NCI-H2081 (cell line): Measurements from ENCODE around the gene ZBTB40.

Experiments
- DNase-seq, 2 experiments: peaks; one replicate each; lab custom pipeline; 2025; lab: John Stamatoyannopoulos, UW

ZBTB40 gene

GRCh38 chr1:22471610-22472009, 20.0 kb downstream of the ZBTB40 start:
- no peak for DNase-seq

GRCh38 chr1:22472596-22472995, 20.9 kb downstream of the ZBTB40 start:
- no peak for DNase-seq

DNA sequence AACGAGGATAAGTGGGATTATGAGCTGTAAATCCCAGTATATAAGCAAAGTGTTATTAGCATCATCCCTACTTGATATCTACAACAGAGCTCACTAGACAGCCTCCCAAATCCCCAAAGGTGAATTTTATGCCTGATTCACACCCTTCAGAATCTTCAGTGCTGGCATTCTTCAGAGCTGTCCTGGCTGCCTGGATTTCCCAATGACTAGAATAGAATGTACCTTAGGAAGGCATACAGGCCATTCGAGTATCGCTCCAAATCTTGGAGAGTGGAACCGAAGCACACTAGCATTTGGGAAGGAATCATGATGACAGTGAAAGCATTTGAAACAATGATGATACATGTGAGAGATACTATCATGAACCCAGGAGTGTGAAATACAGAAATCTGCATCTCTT, 22.3 kb downstream of the ZBTB40 start:
- no peak for DNase-seq

- DNase-seq = no peak
Observed at GRCh38 chr1:22476566-22476965, 24.9 kb downstream of the ZBTB40 start.

DNA sequence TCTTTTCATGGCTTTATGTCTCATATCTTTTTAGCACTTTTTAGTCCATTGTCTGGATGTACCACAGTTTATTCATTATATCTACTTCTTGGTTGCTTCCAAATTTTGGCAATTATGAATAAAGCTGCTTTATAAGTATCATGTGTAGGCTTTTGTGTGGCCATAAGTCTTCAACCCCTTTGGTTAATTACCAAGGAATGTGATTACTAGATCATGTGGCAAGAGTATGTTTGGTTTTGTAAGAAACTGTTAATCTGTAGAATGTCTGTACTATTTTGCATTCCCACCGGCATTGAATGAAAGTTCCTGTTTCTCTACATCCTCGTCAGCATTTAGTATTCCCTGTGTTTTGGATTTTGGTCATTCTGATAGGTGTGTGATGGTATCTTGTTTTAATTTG, 31.5 kb downstream of the ZBTB40 start:
- DNase-seq = no peak

GRCh38 chr1:22484706-22485345, 33.2 kb downstream of the ZBTB40 start:
- no peak for DNase-seq

DNA sequence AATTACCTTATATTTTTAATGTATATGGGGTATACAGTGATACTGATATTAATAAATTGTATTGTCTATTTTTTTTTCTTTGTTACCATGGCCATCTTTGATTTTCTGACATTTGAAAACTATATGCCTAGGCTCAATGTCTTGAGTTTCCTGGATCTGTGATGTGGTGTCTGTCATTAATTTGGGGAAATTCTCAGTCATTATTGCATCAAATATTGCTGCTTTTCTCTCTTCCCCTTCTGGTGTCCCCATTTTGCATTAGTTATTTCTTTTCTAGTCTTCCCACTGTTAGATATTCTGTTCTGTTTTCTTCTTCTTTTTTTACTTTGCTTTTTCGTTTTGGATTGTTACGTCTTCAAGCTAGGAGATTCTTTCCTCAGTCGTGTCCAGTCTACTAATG, 33.8 kb downstream of the ZBTB40 start:
- no peak for DNase-seq

DNA sequence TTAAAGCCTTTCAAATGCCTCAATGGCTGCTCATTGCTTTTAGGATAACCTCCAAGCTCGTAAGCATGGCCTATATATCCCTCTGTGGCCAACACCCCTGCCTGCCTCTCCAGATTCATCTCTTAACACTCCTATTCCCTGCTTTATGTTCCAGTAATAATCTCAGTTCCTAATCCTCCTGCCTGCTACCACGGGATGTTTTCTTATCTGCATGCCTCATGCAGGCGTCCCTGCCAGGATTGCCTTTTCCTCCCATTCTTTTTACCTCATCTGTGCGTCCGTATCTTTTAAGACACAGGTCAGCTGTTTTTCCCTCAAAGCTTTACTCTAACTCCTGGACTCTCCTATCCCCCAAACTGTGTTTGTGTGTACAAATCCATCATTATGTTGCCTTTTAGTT, 36.1 kb downstream of the ZBTB40 start:
- no peak for DNase-seq

- DNase-seq = no peak
Observed at GRCh38 chr1:22488319-22488718, 36.7 kb downstream of the ZBTB40 start.

GRCh38 chr1:22489278-22489677, 37.6 kb downstream of the ZBTB40 start:
- no peak for DNase-seq

- no peak for DNase-seq
Observed at GRCh38 chr1:22489823-22490222, 38.2 kb downstream of the ZBTB40 start.

- DNase-seq = no peak
Observed at GRCh38 chr1:22490309-22490708, 38.7 kb downstream of the ZBTB40 start.

GRCh38 chr1:22491995-22492715, 40.5 kb downstream of the ZBTB40 start:
- DNase-seq = no peak

DNA sequence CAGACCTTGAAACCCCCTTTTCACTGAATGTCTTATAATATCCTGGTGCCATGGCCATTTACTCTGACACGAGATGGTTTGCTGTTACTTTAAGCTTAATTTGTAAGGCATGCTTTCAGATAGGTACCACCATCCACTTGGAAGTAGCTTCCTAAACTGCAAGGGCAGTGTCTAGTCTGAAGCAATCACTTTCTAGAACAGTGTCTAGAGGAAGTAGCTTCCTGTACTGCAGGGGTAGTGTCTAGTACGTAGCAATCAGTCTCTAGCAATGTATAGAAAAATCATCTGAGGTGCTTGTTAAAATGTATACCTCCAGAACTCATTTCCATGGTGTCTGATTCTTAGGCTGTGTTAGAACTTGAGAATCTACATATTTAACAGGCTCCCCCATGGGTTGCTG, 42.5 kb downstream of the ZBTB40 start:
- DNase-seq = no peak

GRCh38 chr1:22494943-22495579, 43.4 kb downstream of the ZBTB40 start:
- no peak for DNase-seq

DNA sequence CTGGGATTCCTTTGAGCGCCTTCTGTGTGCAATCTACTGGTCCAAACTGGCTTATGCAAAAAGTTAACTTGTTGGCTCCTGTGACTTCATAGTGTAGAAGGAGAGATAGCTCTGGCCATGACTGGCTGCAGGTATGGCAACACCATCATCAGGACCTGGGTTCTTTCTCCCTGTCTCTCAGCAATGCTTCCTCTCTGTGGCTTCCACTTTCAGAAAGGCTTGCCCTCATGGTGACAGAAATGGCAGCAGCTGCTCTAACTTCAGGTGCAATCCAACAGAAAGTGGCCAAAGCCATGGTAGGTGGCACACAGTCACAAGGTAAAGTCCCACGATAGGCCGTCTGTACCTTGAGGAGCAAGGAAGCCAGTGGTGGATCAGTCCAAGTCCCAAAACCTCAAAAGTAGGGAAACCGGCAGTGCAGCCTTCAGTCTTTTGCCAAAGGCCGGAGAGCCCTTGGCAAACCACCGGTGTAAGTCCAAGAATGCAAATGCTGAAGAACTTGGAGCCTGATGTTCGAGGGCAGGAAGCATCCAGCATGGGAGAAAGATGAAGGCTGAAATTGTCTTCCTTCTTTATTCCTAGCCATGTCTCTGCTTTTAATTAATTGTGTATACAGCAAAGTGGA, 45.0 kb downstream of the ZBTB40 start:
- no peak for DNase-seq

GRCh38 chr1:22498463-22498862, 46.8 kb downstream of the ZBTB40 start:
- DNase-seq = no peak

- DNase-seq = no peak
Observed at GRCh38 chr1:22500058-22500457, 48.4 kb downstream of the ZBTB40 start.

- DNase-seq = peak in 1 of 2 experiments; percentile 53
Observed at GRCh38 chr1:22500471-22500870, 48.8 kb downstream of the ZBTB40 start.

DNA sequence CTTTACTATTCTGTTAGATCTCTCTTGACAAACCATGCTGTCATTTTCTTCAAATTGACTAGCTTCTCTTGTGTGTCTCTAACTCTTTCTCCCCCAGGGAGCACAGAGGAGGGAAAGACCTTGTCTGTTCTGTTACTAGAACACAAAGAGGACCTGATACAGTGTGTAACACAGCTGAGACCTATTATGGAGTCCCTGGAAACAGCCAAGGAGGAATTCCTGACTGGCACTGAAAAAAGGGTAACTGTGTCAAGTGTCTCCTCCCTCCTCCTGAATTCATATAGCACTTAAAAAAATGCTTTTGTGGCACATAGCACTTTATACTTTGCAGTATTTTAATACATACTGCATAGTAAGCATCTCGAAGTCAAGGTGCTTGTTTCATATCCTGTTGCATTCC, 50.6 kb downstream of the ZBTB40 start:
- no peak for DNase-seq

GRCh38 chr1:22503721-22504410, 52.2 kb downstream of the ZBTB40 start:
- no peak for DNase-seq

- no peak for DNase-seq
Observed at GRCh38 chr1:22506130-22506692, 54.6 kb downstream of the ZBTB40 start.
